GM18907 (cell line): ENCODE measurements around the gene STK31.
"Not testable (repeated sequence)": the region's sequence is repeated elsewhere in the genome, so short reads cannot be mapped to it uniquely, and the experiment has no call there.

ENCODE experiments used
- ATAC-seq: cut with Tn5 transposase; IDR thresholded peaks from one replicate; pipeline ENCODE4 v1.9.1; 2021; ENCODE audit warnings: mild to moderate bottlenecking, moderate library complexity; ENCODE audit not compliant: unreplicated experiment

Gene STK31

DNA sequence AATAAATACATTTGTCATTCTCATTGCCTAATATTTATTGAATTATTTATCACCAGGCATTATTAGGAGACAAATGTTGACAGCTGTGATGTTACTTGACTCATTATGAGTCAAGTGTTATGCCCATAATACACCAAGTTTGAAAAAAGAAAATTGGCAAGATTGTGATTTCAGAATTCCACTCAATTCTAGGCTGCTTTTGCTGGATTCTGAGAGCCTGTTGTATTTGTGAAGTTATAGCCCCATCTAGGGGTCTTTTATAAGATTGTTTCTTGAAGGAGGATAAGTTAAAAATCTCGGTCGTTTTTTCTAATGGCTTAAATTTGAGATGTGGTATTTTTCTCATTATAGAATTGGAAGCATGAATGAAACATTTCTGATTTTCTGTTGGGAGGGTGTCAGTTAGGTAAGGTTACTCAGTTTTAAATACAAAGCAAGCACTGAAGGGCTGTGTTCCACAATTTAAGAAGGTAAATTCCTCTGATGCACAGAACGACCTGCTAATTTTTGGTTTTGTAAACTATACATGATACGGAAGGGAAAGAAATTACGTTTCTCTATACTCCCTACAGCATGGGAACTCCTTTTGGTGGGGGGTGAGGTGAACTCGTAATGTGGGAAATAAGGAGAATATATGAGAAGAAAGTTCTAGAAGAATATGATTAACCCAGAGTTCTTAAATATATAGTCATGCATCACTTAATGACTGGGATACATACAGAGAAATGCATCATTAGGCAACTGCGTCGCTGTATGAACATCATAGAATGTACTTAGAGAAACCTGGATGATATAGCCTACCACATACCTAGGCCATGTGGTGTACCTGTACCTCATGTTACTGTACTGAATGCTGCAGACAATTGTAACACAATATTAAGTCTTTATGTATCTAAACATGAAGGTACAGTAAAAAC lies 2.6 kb downstream of the STK31 start:
- ATAC-seq, result no peak

GRCh38 chr7:23713285-23714149 lies 3.5 kb downstream of the STK31 start:
- ATAC-seq, result no peak

GRCh38 chr7:23714150-23714464 lies 4.1 kb downstream of the STK31 start:
- ATAC-seq, result no peak

DNA sequence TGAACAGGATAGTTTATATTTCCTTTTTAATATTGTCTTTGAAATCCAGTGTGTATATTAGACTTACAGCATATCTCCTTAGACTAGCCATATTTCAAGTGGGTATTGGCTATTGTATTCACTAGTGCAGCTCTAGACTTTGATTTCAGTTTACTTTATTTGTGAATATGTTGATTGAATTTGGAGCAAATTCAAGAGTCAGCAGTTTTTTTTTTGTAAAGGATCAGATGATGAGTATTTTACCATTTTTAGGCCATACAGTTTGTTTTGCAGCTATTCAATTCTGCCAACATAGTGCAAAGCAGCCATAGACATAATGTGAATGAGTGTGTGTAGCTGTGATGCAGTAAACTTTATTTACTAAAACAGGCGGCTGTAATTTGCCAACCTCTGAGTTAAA lies 4.6 kb downstream of the STK31 start:
- ATAC-seq, result no peak

DNA sequence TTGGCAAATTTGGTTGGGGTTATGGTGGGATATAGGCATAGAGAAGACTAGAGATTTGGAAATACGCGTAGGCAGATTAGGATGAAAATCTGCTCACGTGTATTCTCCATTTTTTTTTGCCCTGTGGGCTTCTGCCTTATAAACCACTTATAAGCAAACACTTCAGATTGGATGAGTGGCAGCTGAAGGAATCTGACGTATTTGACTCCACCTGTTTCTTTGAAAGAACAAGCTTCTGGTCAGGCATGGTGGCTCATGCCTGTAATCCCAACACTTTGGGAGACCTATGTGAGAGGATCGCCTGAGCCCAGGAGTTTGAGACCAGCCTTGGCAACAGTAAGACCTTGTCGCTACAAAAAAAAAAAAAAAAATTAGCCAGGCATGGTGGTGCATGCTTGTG lies 5.1 kb downstream of the STK31 start:
- no peak for ATAC-seq

GRCh38 chr7:23717788-23718187 lies 7.8 kb downstream of the STK31 start:
- no peak for ATAC-seq

GRCh38 chr7:23721456-23721855 lies 11.4 kb downstream of the STK31 start:
- no peak for ATAC-seq

DNA sequence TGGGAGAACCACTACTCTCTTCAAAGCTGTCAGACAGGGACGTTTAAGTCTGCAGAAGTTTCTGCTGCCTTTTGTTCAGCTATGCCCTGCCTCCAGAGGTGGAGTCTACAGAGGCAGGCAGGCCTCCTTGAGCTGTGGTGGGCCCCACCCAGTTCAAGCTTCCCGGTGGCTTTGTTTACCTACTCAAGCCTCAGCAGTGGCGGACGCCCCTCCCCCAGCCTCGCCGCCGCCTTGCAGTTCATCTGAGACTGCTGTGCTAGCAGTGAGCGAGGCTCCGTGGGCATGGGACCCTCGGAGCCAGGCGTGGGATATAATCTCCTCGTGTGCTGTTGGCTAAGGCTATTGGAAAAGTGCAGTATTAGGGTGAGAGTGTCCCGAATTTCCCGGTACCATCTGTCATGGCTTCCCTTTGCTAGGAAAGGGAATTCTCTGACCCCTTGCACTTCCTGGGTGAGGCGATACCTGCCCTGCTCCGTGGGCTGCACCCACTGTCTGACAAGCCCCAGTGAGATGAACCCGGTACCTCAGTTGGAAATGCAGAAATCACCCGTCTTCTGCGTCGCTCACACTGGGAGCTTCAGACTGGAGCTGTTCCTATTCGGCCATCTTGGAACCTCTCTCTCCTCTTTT lies 12.7 kb downstream of the STK31 start:
- ATAC-seq, result not testable (repeated sequence)

DNA sequence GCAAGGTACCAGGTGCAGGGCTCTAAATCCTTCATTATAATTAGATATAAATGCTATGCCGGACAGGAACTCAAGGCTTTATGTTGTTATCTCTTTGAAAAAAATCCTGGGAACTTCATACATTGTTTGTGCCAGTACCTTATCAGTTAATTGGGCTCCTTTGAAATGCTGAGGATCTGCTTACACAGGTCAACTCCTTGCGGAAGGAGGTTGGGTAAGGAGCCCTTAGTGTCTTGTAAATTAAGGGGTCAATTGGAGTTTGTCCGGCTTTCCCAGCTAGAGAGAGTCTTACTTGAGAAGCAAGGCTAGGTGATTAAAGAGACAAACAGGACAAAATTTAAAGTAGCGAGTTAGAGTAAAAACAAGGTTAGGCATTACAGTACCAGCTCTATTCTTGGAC lies 14.1 kb downstream of the STK31 start:
- ATAC-seq, result not testable (repeated sequence)

DNA sequence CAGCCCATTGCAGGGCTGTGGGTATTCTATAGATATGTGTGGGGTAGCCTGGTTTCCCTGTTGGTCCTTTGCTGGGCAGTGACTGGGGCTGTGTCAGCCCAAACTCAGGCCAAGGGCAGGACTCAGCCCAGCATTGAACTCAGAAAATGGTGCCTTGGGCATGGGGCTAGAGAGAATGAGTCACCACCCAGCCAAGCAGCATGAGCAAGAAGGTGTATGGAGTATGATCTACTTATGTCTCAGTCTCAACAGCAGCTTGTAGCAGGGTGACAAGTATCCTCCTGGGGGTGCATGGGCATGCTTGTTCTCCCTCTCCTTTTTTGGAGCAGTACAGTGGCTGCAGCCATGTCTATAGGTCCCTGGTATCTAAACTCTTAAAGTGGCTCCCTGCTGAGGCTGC lies 32.0 kb downstream of the STK31 start:
- no peak for ATAC-seq

DNA sequence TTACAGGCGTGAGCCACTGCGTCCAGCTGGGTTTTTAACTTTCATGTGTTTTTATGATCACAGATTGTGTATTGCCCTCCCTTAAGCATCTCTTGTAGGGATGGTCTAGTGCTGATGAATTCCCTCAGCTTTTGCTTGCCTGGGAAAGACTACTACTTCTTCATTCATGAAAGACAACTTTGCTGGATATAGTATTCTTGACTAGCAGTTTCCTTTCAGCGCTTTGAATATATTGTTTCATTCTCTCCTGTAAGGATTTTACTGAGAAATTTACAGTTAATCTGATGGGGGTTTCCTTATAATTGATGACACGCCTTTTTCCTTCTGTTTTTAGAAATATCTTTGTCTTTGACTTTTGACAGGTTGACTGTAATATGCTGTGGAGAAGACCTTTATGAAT lies 33.2 kb downstream of the STK31 start:
- ATAC-seq, result no peak

GRCh38 chr7:23746629-23747028 lies 36.6 kb downstream of the STK31 start:
- ATAC-seq, result no peak

DNA sequence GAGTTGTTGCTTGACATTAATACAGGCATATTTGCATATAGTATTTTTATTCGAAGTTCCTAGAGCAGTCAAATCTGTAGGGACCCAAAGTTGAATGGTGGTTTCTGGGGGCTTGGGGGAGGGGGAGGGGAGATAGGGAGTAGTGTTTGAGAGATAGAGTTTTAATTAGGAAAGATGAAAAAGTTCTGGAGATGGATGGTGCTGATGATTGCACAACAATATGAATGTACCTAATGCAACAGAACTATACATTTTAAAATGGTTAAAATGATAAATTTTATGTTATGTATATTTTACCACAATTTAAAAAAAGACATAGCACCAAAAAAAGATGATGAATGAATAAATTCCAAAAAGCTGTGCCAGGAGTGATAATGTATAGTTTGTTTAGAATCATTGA lies 41.8 kb downstream of the STK31 start:
- no peak for ATAC-seq

GRCh38 chr7:23758839-23759238 lies 48.8 kb downstream of the STK31 start:
- ATAC-seq, result not testable (repeated sequence)

GRCh38 chr7:23759671-23760391 lies 49.8 kb downstream of the STK31 start:
- no peak for ATAC-seq

DNA sequence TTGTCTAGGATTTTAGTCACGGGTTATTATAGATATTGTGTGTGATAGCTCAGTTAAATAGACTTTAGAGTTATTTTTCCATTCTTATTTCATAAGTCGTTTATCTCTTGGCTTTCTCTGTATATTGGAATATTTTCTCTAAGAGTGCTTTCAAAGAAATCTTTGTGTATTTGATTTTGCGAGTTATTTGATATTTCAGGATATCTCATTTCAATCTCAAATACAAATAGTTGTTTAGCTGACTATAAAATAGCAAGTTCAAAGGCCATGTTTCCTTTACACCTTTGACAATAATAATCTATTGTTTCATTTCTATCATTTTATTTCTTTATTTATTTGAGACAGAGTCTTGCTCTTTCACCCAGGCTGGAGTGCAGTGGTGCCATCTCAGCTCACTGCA lies 55.9 kb downstream of the STK31 start:
- ATAC-seq, result no peak

DNA sequence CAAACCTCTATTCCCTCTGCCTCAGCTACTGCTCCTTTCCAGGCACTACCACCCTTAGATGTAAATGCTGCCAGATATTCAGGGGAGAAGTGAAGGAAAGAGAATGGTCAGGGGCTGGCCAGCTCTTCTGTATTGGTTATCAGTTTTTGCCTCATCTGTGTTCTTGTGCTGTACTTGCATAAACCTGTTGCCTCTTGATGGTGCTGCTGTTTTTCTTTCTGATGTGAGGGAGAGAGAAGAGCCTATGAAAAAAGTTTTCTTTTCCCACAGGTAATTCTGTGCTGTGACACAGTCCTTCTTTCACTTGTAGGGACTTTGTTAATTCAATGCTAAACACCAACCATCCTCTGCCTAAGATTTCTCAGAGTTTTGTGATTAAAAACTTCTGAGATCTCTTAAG lies 57.5 kb downstream of the STK31 start:
- no peak for ATAC-seq

DNA sequence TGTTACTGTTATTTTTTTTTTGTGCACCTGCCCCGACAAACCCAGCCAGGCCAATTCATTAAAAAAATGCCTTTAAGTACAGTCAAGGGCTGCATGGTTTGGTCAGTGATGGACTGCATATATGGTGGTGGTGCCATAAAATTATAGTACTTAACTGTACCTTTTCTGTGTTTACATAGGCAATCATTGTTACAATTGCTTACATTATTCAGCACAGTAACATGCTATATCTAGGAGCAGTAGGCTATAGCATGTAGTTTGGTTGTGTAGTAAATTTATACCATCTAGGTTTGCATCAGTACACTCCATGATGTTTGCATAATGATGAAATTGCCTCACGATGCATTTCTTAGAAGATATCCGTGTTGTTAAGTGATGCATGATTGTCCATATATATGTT lies 58.0 kb downstream of the STK31 start:
- no peak for ATAC-seq

DNA sequence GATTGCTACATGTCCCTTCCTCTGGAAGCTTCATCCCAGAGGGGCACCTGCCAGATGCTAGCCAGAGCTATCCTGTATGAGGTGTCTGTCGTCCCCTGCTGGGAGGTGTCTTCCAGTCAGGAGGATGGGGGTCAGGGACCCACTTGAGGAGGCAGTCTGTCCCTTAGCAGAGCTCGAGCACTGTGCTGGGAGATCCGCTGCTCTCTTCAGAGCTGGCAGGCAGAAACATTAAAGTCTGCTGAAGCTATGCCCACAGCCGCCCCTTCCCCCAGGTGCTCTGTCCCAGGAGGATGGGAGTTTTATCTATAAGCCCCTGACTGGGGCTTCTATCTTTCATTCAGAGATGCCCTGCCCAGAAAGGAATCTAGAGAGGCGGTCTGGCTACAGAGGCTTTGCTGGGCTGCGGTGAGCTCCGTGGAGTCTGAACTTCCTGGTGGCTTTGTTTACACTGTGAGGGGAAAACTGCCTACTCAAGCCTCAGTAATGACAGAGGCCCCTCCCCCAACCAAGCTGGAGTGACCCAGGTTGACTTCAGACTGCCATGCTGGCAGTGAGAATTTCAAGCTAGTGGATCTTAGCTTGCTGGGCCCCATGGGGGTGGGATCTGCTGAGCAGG lies 69.3 kb downstream of the STK31 start:
- ATAC-seq, result not testable (repeated sequence)

GRCh38 chr7:23783115-23783514 lies 73.1 kb downstream of the STK31 start:
- ATAC-seq, result no peak

GRCh38 chr7:23787272-23787671 lies 77.3 kb downstream of the STK31 start:
- ATAC-seq, result no peak
